HepG2 (cell line): ENCODE results near the gene SNED1. TPM values are rescaled to one million over a fixed set of nuclear protein-coding genes. Genes with fewer than 3 reads are reported as not detected.

Experiments
- BHLHE40 ChIP-seq: IDR thresholded peaks from 2 replicates; pipeline ENCODE4 v1.6.1; 2011; ENCODE audit warnings: low read length, improper control_type of control experiment
- CAMTA2 ChIP-seq: sonication (generic); formaldehyde crosslinking; IDR thresholded peaks from 2 replicates; pipeline ENCODE4 v1.4.0; 2020; ENCODE audit warnings: mild to moderate bottlenecking, missing genetic modification reagents, borderline replicate concordance
- CEBPZ ChIP-seq: IDR thresholded peaks from 2 replicates; pipeline ENCODE4 v1.6.1; 2012; ENCODE audit warnings: low read length, improper control_type of control experiment
- CENPT ChIP-seq: sonication (generic); formaldehyde crosslinking; IDR thresholded peaks from 2 replicates; pipeline ENCODE4 v1.8.0; 2022; ENCODE audit warnings: low read depth, mild to moderate bottlenecking, moderate library complexity, missing genetic modification reagents
- CREB1 ChIP-seq, 2 experiments: fragments of 450-650 bp in 1 of 2; IDR thresholded peaks; 2 replicates each; pipeline ENCODE4 v1.6.1; 2016 to 2017; ENCODE audit warnings: control low read depth in 1 of 2, mild to moderate bottlenecking in 1 of 2, missing compliant biosample characterization in 1 of 2, missing genetic modification characterization in 1 of 2
- HOXA5 ChIP-seq: sonication (generic); formaldehyde crosslinking; IDR thresholded peaks from 2 replicates; pipeline ENCODE4 v1.4.0; 2020; ENCODE audit warnings: missing genetic modification reagents
- KLF11 ChIP-seq: IDR thresholded peaks from 2 replicates; pipeline ENCODE4 v1.6.1; 2016; ENCODE audit warnings: missing compliant biosample characterization
- MAFG ChIP-seq: sonication (generic); formaldehyde crosslinking; IDR thresholded peaks from 2 replicates; pipeline ENCODE4 v1.5.1; 2020; ENCODE audit warnings: mild to moderate bottlenecking, missing genetic modification reagents
- MXD4 ChIP-seq: IDR thresholded peaks from 2 replicates; pipeline ENCODE4 v1.6.1; 2016; ENCODE audit warnings: mild to moderate bottlenecking, missing biosample characterization, missing genetic modification reagents
- PCBP1 ChIP-seq: fragments of 200-400 bp; formaldehyde crosslinking; IDR thresholded peaks from 2 replicates; pipeline ENCODE4 v1.6.1; 2017; ENCODE audit warnings: mild to moderate bottlenecking, low read depth, low read length, borderline replicate concordance
- POLR2AphosphoS2 ChIP-seq: IDR thresholded peaks from 2 replicates; pipeline ENCODE4 v1.6.1; 2011; ENCODE audit warnings: low read depth, low read length, improper control_type of control experiment
- PPARG ChIP-seq: conservative IDR thresholded peaks from 2 replicates; pipeline ENCODE4 v1.6.1; 2016; ENCODE audit warnings: missing biosample characterization, missing genetic modification reagents
- PTBP1 ChIP-seq: fragments of 200-400 bp; formaldehyde crosslinking; IDR thresholded peaks from 2 replicates; pipeline ENCODE4 v1.6.1; 2018; ENCODE audit warnings: low read length, low read depth; ENCODE audit not compliant: poor library complexity, severe bottlenecking
- ZC3H13 ChIP-seq: sonication (generic); formaldehyde crosslinking; IDR thresholded peaks from 2 replicates; pipeline ENCODE4 v1.8.1; 2023; ENCODE audit warnings: mild to moderate bottlenecking, missing genetic modification reagents, moderate library complexity
- ZNF12 ChIP-seq: sonication (generic); formaldehyde crosslinking; IDR thresholded peaks from 2 replicates; pipeline ENCODE4 v1.5.0; 2020; ENCODE audit warnings: missing genetic modification reagents
- ZNF496 ChIP-seq: sonication (generic); formaldehyde crosslinking; IDR thresholded peaks from 2 replicates; pipeline ENCODE4 v1.8.1; 2023; ENCODE audit warnings: mild to moderate bottlenecking, moderate library complexity, missing genetic modification reagents; ENCODE audit not compliant: insufficient replicate concordance
- ZNF546 ChIP-seq: sonication (generic); formaldehyde crosslinking; conservative IDR thresholded peaks from 2 replicates; pipeline ENCODE4 v1.8.1; 2023; ENCODE audit warnings: mild to moderate bottlenecking, missing genetic modification reagents
- ZNF563 ChIP-seq: sonication (generic); formaldehyde crosslinking; IDR thresholded peaks from 2 replicates; pipeline ENCODE4 v1.8.0; 2022; ENCODE audit warnings: mild to moderate bottlenecking, moderate library complexity, missing genetic modification reagents
- ZNF7 ChIP-seq: IDR thresholded peaks from 2 replicates; pipeline ENCODE4 v1.6.1; 2016; ENCODE audit warnings: missing biosample characterization, missing genetic modification reagents
- ZNF761 ChIP-seq: sonication (generic); formaldehyde crosslinking; conservative IDR thresholded peaks from 2 replicates; pipeline ENCODE4 v1.4.0; 2020; ENCODE audit warnings: mild to moderate bottlenecking, missing genetic modification reagents
- ZNF879 ChIP-seq: sonication (generic); formaldehyde crosslinking; IDR thresholded peaks from 2 replicates; pipeline ENCODE4 v1.8.1; 2023; ENCODE audit warnings: missing genetic modification reagents
- ZSCAN12 ChIP-seq: sonication (generic); formaldehyde crosslinking; IDR thresholded peaks from 2 replicates; pipeline ENCODE4 v1.9.0; 2021; ENCODE audit warnings: mild to moderate bottlenecking, missing genetic modification reagents
- polyA plus RNA-seq, 8 experiments: library from polyadenylated mRNA; depleted of rRNA in 3 of 8; stranded (reverse) in 7 of 8; unstranded in 1 of 8; fragments of >200 nt; fragmentation: Illumina TruSeq in 4 of 8; extraction: Trizol in 4 of 8; gene quantifications; 2 replicates each; pipeline versions ENCODE4 v1.2.1 to v1.2.3, GENCODE V29; 2011 to 2016; ENCODE audit warnings: low read depth in 4 of 8, missing spikeins in 1 of 8, mixed read lengths in 1 of 8; ENCODE audit not compliant: insufficient read depth in 1 of 8
- total RNA-seq, 5 experiments: library from RNA; depleted of rRNA; stranded (reverse); fragments of >200 nt; fragmentation: Illumina TruSeq; extraction: Trizol; gene quantifications; 2 replicates each; pipeline ENCODE4 v1.2.3, GENCODE V29; 2016; ENCODE audit warnings: low read depth in 1 of 5
- TF ChIP-seq, protein P1 (sequence below): sonication (generic); formaldehyde crosslinking; conservative IDR thresholded peaks from 2 replicates; pipeline ENCODE4 v1.4.0; 2020; ENCODE audit warnings: missing genetic modification reagents
- TF ChIP-seq, protein P2 (sequence below): IDR thresholded peaks from 2 replicates; pipeline ENCODE4 v1.6.1; 2012; ENCODE audit warnings: inconsistent platforms
- TF ChIP-seq, protein P3 (sequence below): sonication (generic); formaldehyde crosslinking; IDR thresholded peaks from 2 replicates; pipeline ENCODE4 v1.5.1; 2020; ENCODE audit warnings: missing genetic modification reagents, mild to moderate bottlenecking, borderline replicate concordance

The SNED1 gene
- total and polyA plus RNA-seq, 2 of the 13 experiments (the other 11 are each of a cell fraction or from before 2014, with no cell fraction given), result 0.15 to 0.65 TPM

- TF ChIP-seq, protein P1, sequence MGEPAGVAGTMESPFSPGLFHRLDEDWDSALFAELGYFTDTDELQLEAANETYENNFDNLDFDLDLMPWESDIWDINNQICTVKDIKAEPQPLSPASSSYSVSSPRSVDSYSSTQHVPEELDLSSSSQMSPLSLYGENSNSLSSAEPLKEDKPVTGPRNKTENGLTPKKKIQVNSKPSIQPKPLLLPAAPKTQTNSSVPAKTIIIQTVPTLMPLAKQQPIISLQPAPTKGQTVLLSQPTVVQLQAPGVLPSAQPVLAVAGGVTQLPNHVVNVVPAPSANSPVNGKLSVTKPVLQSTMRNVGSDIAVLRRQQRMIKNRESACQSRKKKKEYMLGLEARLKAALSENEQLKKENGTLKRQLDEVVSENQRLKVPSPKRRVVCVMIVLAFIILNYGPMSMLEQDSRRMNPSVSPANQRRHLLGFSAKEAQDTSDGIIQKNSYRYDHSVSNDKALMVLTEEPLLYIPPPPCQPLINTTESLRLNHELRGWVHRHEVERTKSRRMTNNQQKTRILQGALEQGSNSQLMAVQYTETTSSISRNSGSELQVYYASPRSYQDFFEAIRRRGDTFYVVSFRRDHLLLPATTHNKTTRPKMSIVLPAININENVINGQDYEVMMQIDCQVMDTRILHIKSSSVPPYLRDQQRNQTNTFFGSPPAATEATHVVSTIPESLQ (CRISPR knock-in tag), result no peak
- no peak for TF ChIP-seq CREB1 (IDR thresholded peaks at IDR 0.05)
- no peak for TF ChIP-seq CREB1 (CRISPR knock-in tag; IDR thresholded peaks at IDR 0.05)
- TF ChIP-seq, protein P2, sequence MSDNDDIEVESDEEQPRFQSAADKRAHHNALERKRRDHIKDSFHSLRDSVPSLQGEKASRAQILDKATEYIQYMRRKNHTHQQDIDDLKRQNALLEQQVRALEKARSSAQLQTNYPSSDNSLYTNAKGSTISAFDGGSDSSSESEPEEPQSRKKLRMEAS, result peak; percentile 74
- TF ChIP-seq ZNF12, result 0 out of 2 replicates have a peak, but pooled peaks have one; percentile 15
- TF ChIP-seq, protein P3, sequence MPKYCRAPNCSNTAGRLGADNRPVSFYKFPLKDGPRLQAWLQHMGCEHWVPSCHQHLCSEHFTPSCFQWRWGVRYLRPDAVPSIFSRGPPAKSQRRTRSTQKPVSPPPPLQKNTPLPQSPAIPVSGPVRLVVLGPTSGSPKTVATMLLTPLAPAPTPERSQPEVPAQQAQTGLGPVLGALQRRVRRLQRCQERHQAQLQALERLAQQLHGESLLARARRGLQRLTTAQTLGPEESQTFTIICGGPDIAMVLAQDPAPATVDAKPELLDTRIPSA (CRISPR knock-in tag), result 0 out of 2 replicates have a peak, but pooled peaks have one; percentile 75
- no peak for TF ChIP-seq MAFG
- 0 out of 2 replicates have a peak, but pooled peaks have one; percentile 61 for TF ChIP-seq ZNF546 (CRISPR knock-in tag)
- no peak for TF ChIP-seq PTBP1
- TF ChIP-seq CEBPZ, result no peak
- TF ChIP-seq CAMTA2, result 0 out of 2 replicates have a peak, but pooled peaks have one; percentile 67
- TF ChIP-seq ZNF496 (CRISPR knock-in tag), result no peak
- TF ChIP-seq KLF11, result no peak
- no peak; the same call in 1 of the 2 replicates for TF ChIP-seq BHLHE40
- TF ChIP-seq ZSCAN12, result no peak
- TF ChIP-seq PPARG (CRISPR knock-in tag), result peak; percentile 48; the same call in 1 of the 2 replicates
- peak; percentile 93 for TF ChIP-seq HOXA5 (CRISPR knock-in tag)
- TF ChIP-seq ZNF879 (CRISPR knock-in tag), result no peak
- TF ChIP-seq PCBP1, result no peak
- TF ChIP-seq ZC3H13, result 0 out of 2 replicates have a peak, but pooled peaks have one; percentile 30
- TF ChIP-seq ZNF7 (CRISPR knock-in tag), result no peak
- no peak for TF ChIP-seq CENPT
- TF ChIP-seq POLR2AphosphoS2, result no peak
- no peak for TF ChIP-seq ZNF761
- no peak for TF ChIP-seq ZNF563
- peak; percentile 47; the same call in 1 of the 2 replicates for TF ChIP-seq MXD4 (CRISPR knock-in tag)
Observed at GRCh38 chr2:240960309-240960970, 38.0 kb upstream of the SNED1 start (continued).
